ENCODE results near the gene IL16. TPM values are rescaled to one million over a fixed set of nuclear protein-coding genes. Genes with fewer than 3 reads are reported as not detected.

IL16 gene
- total and polyA plus RNA-seq, 2 donors from 2014 or later: 1.4 to 19.9 TPM

DNA sequence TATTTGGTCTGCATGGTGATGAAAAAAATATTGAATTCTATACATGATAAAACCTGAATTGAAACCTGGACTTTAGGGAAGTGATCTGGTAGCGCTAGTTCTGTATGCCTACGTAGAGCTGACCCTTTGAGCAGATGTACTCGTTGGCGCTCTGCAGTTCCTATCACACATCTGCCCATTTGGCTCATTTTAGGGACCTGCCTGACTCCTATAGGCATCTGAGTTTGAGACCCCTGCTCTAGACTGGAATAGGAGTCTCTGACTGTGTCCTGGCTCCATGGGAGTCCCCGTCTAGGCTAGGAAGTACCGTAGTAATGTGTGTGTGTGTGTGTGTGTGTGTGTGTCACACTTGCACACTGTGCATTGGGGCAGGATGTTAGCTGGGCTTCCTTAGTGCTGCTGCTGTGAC lies 106.0 kb downstream of the IL16 start:
- no peaks in the 10 kb centered on the region for H3K27me3 ChIP-seq (ENCODE audit: control insufficient read depth, insufficient read depth, low read length)
- H3K9ac ChIP-seq (ENCODE audit: low read length in 3 of 3): no peak overlapping the region
- DNase-seq (no peak), FAIRE-seq (no peak)
- no peak overlapping the region for H3K27ac ChIP-seq (ENCODE audit: low read depth in 2 of 2, low read length in 2 of 2)
- H3K4me3 ChIP-seq (ENCODE audit: low read length in 3 of 3): no peak overlapping the region
- peaks cover 0 to 4% (median 0%) of the 10 kb centered on the region in 3 donors for H3K4me1 ChIP-seq (ENCODE audit: control insufficient read depth in 2 of 3, insufficient read depth in 2 of 3, low read depth in 1 of 3, low read length in 3 of 3)
- intact Hi-C loops (cut with DNase I): no loop called here
- H3K36me3 ChIP-seq (ENCODE audit: control insufficient read depth in 2 of 3, insufficient read depth in 3 of 3, low read length in 3 of 3): no peaks in the 10 kb centered on the region
- no peak for TF ChIP-seq CTCF (IDR thresholded peaks at IDR 0.05; ENCODE audit: borderline replicate concordance, extremely low read depth, insufficient read depth)
- H3K9me3 ChIP-seq (ENCODE audit: control insufficient read depth in 2 of 3, insufficient read depth in 1 of 3, low read length in 3 of 3): no peaks in the 10 kb centered on the region

DNA sequence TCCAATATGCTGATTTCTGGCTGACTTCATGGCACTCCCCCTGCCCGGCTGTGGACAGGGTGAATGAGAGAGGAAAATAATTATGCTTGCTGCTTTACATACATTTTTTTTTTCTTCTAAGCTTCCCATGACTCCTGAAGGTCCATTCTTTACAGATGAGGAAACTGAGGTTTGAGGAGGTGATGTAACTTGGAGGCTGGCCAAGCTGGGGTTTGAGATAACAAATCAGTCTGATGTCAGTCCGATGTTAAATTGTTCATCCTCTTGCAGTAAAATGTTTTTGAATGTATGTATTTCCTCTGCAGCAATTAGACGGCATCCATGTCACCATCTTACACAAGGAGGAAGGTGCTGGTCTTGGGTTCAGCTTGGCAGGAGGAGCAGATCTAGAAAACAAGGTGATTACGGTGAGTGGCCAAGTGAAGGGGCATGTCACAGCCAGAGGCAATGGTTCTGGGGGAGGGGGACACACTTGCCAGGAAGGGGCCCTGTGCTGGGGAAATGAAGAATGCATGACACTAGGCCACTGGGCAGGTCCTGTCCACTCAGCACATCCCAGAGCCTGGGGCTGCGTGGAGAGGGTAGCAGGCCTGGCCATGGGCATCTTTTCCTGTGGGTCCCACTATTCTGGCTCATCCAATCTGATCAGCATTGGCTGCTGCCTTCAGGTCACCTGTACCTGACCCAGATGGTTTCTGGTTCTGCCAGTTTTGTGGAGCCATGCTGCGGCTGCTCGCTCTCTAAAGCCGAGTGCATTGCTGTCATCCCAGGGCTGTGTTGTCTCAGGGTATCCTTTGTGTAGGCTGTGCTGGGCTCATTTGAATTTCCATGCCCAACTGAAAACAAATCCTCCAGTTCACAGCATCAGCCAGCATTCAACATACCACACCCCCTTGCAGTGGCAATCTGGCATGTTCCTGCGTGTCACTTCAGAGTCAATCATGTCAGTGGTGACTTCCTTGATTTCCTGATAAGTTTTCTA lies 106.9 kb downstream of the IL16 start:
- Histone ChIP-seq H3K4me1 (ENCODE audit: control insufficient read depth in 2 of 3, insufficient read depth in 2 of 3, low read depth in 1 of 3, low read length in 3 of 3) (peaks cover 0 to 4% (median 0%) of the 10 kb centered on the region in 3 donors), H3K9ac (ENCODE audit: low read length in 3 of 3) (no peak overlapping the region), H3K27ac (ENCODE audit: low read depth in 2 of 2, low read length in 2 of 2) (no peak overlapping the region), H3K27me3 (ENCODE audit: control insufficient read depth, insufficient read depth, low read length) (no peaks in the 10 kb centered on the region), H3K36me3 (ENCODE audit: control insufficient read depth in 2 of 3, insufficient read depth in 3 of 3, low read length in 3 of 3) (no peaks in the 10 kb centered on the region), H3K9me3 (ENCODE audit: control insufficient read depth in 2 of 3, insufficient read depth in 1 of 3, low read length in 3 of 3) (no peaks in the 10 kb centered on the region), H3K4me3 (ENCODE audit: low read length in 3 of 3) (no peak overlapping the region)
- DNase-seq: no peak
- TF ChIP-seq CTCF (IDR thresholded peaks at IDR 0.05; ENCODE audit: borderline replicate concordance, extremely low read depth, insufficient read depth): no peak
- intact Hi-C loops (cut with DNase I): no loop called here
- FAIRE-seq: no peak

DNA sequence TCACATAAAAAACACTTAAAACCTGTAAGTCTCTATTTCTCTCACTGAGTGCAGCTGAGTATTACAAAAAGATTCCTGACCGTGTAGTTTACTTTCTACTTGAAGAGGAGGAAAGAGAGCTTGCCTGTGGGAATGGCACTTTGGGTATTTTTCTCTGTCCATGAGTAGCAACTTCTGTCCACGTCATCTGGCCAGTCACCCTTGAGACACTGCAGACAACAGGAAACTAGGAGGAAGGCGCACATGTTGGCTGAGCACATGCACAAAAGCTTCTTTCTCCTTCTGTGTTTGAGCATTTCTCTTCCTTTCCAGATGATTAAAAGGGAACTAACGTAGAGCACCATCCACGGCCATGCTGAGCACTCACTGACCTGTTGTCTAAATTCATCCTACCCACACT lies 107.5 kb downstream of the IL16 start:
- Histone ChIP-seq H3K9ac (ENCODE audit: low read length in 3 of 3) (no peak overlapping the region), H3K4me1 (ENCODE audit: control insufficient read depth in 2 of 3, insufficient read depth in 2 of 3, low read depth in 1 of 3, low read length in 3 of 3) (peaks cover 0 to 4% (median 0%) of the 10 kb centered on the region in 3 donors), H3K9me3 (ENCODE audit: control insufficient read depth in 2 of 3, insufficient read depth in 1 of 3, low read length in 3 of 3) (no peaks in the 10 kb centered on the region), H3K27ac (ENCODE audit: low read depth in 2 of 2, low read length in 2 of 2) (no peak overlapping the region), H3K36me3 (ENCODE audit: control insufficient read depth in 2 of 3, insufficient read depth in 3 of 3, low read length in 3 of 3) (no peaks in the 10 kb centered on the region), H3K4me3 (ENCODE audit: low read length in 3 of 3) (no peak overlapping the region), H3K27me3 (ENCODE audit: control insufficient read depth, insufficient read depth, low read length) (no peaks in the 10 kb centered on the region)
- DNase-seq: no peak
- intact Hi-C loops (cut with DNase I): no loop called here
- no peak for TF ChIP-seq CTCF (IDR thresholded peaks at IDR 0.05; ENCODE audit: borderline replicate concordance, extremely low read depth, insufficient read depth)
- FAIRE-seq: no peak
